Calu3 (cell line): Measurements from ENCODE around the gene PTPRF. TPM values are rescaled to one million over a fixed set of nuclear protein-coding genes. Genes with fewer than 3 reads are reported as not detected.

Source experiments
- BruUV-seq: library from RNA; stranded (reverse); fragments of 400-500 nt; replicated peaks from 2 replicates; lab custom pipeline; 2021; lab: Mats Ljungman, UMichigan
- CTCF ChIA-PET: fragments of 300-600 bp; sonication (Branson Sonifier 250); formaldehyde crosslinking; loops from one replicate; lab custom pipeline; 2022; ENCODE audit warnings: antibody characterized with exemption; lab: Charles Lee
- DNase-seq: peaks from one replicate; pipeline ENCODE4 v3.0.0; 2022
- H3K27ac Mint-ChIP-seq: one replicate; pipeline ENCODE4 v1.8.0; 2022; ENCODE audit warnings: mixed read lengths; ENCODE audit not compliant: unreplicated experiment
- H3K27me3 Mint-ChIP-seq: one replicate; pipeline ENCODE4 v1.8.0; 2022; ENCODE audit warnings: mixed read lengths; ENCODE audit not compliant: unreplicated experiment
- H3K36me3 Mint-ChIP-seq: one replicate; pipeline ENCODE4 v1.8.0; 2022; ENCODE audit warnings: mild to moderate bottlenecking, moderate library complexity, mixed read lengths; ENCODE audit not compliant: insufficient read depth, unreplicated experiment
- H3K4me1 Mint-ChIP-seq: one replicate; pipeline ENCODE4 v1.8.0; 2022; ENCODE audit warnings: mild to moderate bottlenecking, low read depth, mixed read lengths; ENCODE audit not compliant: unreplicated experiment
- H3K4me3 Mint-ChIP-seq: one replicate; pipeline ENCODE4 v1.8.0; 2022; ENCODE audit warnings: mild to moderate bottlenecking, low read depth, moderate library complexity, mixed read lengths; ENCODE audit not compliant: unreplicated experiment
- H3K9me3 Mint-ChIP-seq: one replicate; pipeline ENCODE4 v1.8.0; 2022; ENCODE audit warnings: low read depth, mixed read lengths; ENCODE audit not compliant: unreplicated experiment
- intact Hi-C: fragments of 100-400 bp; cut with micrococcal nuclease; formaldehyde crosslinking; loops from one replicate; pipeline ENCODE4 v1.10.0; 2022; ENCODE audit not compliant: unreplicated experiment
- total RNA-seq: library from RNA; stranded (reverse); gene quantifications from 2 replicates; pipeline ENCODE4 v1.2.3, GENCODE V29; 2022
- TF ChIP-seq, protein P1 (sequence below): fragments of 200-600 bp; IDR thresholded peaks from one replicate; pipeline ENCODE4 v1.8.0; 2022; ENCODE audit warnings: antibody characterized with exemption; ENCODE audit not compliant: unreplicated experiment

The PTPRF gene
- total RNA-seq, 1 experiment from 2014 or later = 318 TPM

DNA sequence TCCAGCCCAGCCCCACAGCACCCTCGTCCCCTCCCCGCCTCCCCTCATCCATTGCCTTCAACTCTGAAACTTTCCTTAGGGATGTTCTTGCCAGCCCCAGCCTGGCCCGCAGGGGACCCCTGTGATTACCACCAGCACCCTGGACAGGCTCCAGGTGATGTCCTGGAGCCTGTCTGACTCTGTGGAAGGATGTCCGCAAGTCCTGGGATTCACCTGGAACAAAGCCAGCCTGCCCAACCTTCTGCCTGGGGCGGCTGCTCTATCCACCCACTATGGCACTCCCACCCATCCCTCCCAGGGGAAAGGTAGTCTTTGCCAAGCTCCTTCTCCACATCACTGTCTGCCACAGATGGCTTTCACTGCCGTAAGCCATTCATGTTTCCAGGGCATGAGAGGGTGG is 24.4 kb upstream of the PTPRF start:
- TF ChIP-seq, protein P1, sequence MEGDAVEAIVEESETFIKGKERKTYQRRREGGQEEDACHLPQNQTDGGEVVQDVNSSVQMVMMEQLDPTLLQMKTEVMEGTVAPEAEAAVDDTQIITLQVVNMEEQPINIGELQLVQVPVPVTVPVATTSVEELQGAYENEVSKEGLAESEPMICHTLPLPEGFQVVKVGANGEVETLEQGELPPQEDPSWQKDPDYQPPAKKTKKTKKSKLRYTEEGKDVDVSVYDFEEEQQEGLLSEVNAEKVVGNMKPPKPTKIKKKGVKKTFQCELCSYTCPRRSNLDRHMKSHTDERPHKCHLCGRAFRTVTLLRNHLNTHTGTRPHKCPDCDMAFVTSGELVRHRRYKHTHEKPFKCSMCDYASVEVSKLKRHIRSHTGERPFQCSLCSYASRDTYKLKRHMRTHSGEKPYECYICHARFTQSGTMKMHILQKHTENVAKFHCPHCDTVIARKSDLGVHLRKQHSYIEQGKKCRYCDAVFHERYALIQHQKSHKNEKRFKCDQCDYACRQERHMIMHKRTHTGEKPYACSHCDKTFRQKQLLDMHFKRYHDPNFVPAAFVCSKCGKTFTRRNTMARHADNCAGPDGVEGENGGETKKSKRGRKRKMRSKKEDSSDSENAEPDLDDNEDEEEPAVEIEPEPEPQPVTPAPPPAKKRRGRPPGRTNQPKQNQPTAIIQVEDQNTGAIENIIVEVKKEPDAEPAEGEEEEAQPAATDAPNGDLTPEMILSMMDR = no peak
- no peaks in the 10 kb centered on the region for H3K9me3 Mint-ChIP-seq
- H3K4me3 Mint-ChIP-seq = no peak overlapping the region
- H3K27me3 Mint-ChIP-seq = no peaks in the 10 kb centered on the region
- BruUV-seq = no TSS peak
- no peaks in the 10 kb centered on the region for H3K36me3 Mint-ChIP-seq
- CTCF ChIA-PET = no interaction called here
- H3K4me1 Mint-ChIP-seq = no peaks in the 10 kb centered on the region
- DNase-seq = no peak
- intact Hi-C loops = no loop called here
- no peak overlapping the region for H3K27ac Mint-ChIP-seq

DNA sequence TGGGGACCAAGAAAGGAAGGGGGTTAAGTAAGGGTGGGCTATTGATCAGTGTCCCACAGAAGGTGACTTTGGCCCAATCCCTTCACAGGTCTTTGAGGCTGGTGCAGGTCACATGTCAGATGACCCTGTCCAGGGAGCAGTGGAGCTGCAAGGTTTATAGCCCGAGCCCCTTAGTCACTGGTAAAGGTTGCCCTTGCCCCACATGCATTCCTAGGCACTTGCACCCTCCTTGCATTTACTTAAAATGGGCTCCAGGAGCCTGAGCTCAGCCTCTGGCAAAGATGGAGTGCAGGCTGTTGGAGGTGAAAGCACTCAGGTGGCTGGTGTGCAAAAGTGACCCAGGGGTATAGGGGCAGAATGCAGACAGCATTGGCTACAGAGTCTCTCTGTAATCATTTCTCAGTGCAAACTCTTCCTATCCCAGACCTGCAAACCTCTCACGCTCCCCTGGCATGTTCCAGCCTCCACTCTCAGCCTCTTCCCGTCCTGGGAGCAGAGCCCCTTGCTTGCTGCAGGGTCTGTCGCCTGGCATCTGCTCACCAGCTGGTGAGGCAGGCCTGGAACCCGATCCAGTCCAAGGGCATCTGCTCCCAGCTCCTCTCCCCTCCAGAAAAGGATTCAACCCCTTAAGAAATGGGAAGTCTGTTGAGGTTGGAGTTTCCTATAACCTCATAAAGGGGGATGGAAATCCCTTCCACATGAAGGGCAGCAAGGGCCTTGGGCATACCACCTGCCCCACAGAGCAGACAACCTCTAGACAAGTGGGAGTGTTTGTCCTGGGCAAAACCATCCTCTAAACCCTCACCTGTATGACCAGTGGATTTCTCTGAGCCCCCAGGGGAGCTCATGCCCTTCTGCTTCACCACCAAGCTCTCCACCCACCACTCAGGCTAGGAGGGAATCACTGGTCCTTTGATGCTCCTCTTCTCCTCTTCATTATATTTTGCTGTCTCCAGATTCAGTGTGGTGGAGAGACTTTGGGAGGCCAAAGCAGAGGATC is 23.1 kb upstream of the PTPRF start:
- intact Hi-C loops = no loop called here
- H3K27ac Mint-ChIP-seq = no peak overlapping the region
- CTCF ChIA-PET = no interaction called here
- no TSS peak for BruUV-seq
- H3K27me3 Mint-ChIP-seq = no peaks in the 10 kb centered on the region
- no peaks in the 10 kb centered on the region for H3K4me1 Mint-ChIP-seq
- peaks cover 2% of the 10 kb centered on the region for H3K9me3 Mint-ChIP-seq
- TF ChIP-seq, protein P1 = no peak
- no peak for DNase-seq
- H3K4me3 Mint-ChIP-seq = no peak overlapping the region
- no peaks in the 10 kb centered on the region for H3K36me3 Mint-ChIP-seq

DNA sequence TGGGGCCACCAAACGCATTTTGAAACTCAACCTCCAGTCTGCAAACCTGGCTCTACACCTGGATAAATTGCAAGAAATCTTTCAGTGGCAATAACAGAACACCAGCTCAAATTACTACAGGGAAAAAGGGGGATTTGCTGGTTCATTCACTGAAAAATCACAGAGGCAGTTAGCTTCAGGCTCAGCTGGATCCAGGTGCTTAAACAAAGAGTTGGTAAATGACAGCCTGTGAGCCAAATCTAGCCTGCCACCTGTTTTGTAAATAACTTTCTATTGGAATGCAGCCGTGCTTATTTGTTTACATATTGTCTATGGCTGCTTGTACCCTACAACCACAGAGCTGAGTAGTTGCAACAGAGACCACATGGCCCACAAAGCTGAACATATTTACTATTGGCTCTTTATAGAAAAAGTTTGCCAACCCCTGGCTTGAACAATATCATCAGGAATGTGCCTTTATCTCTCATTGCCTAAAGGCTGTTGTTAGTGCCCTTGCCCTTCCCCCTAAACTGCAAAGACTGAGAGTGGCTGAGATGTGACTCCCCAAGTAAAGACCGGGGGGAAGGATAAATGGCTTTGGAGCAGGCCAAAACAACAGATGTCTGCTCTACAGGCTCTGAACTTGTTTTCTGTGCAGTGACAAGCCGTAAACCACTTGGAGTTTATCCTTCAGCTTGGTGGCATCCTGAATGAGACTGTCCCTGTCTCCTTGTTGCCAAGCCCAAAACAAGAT is 21.5 kb upstream of the PTPRF start:
- no TSS peak for BruUV-seq
- Mint-ChIP-seq H3K27me3 (no peaks in the 10 kb centered on the region), H3K36me3 (no peaks in the 10 kb centered on the region), H3K27ac (no peak overlapping the region), H3K9me3 (peaks cover 2% of the 10 kb centered on the region), H3K4me3 (no peak overlapping the region), H3K4me1 (no peaks in the 10 kb centered on the region)
- intact Hi-C loops = no loop called here
- TF ChIP-seq, protein P1 = no peak
- no peak for DNase-seq
- CTCF ChIA-PET = no interaction called here

DNA sequence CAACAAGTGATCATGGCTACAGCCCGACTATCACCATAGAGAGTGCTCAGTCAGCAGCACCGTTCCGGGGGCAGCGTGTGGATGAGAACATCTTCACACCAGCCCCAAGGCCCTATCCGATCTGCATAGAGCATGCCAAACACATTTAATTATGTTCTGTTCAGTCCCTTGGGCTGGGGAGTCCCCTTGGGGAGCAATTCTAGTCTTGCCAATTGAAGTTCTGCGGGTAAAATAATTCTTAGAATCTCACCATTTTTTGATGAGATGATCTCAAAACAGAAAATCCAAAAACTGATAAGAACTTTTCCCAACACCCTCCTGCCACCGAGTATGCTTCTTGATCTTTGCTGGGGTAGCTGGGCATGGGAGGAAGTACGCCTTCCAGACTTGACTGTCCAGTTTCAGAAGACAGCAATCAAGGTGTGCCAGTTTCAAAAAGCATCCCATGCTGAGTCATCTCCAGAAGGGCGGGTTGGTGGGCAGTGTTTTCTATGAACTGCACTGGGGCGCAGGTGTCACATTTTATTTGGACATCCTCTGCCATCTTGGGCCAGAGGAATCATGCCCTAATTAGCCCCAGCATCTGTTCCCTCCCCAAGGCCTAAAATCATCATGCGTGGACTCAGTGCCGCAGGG is 20.8 kb upstream of the PTPRF start:
- CTCF ChIA-PET = no interaction called here
- TF ChIP-seq, protein P1 = no peak
- Mint-ChIP-seq H3K27me3 (no peaks in the 10 kb centered on the region), H3K4me1 (no peaks in the 10 kb centered on the region), H3K4me3 (no peak overlapping the region), H3K36me3 (no peaks in the 10 kb centered on the region), H3K9me3 (peaks cover 2% of the 10 kb centered on the region), H3K27ac (no peak overlapping the region)
- DNase-seq = no peak
- BruUV-seq = no TSS peak
- intact Hi-C loops = no loop called here
